Iris pigment epithelial cell (primary cell): ENCODE data around the gene PCNX2.
A peak's percentile ranks its signal among the peaks of the same experiment; 100 is the strongest.

Source experiments
- DNase-seq: peaks from one replicate; pipeline ENCODE4 v3.0.0-alpha.2; 2011; ENCODE audit warnings: low read depth

The PCNX2 gene

GRCh38 chr1:232983375-232983774 lies 312.1 kb downstream of the PCNX2 start:
- no peak for DNase-seq

- peak; percentile 51 for DNase-seq
Observed at GRCh38 chr1:232982238-232982944, 313.1 kb downstream of the PCNX2 start.

- DNase-seq = no peak
Observed at GRCh38 chr1:232980986-232981560, 314.5 kb downstream of the PCNX2 start.

- DNase-seq = peak; percentile 26
Observed at GRCh38 chr1:232980355-232980978, 315.1 kb downstream of the PCNX2 start.

GRCh38 chr1:232979558-232979957 lies 316.0 kb downstream of the PCNX2 start:
- no peak for DNase-seq

- no peak for DNase-seq
Observed at GRCh38 chr1:232978815-232979214, 316.7 kb downstream of the PCNX2 start.

- peak; percentile 61 for DNase-seq
Observed at GRCh38 chr1:232978091-232978634, 317.4 kb downstream of the PCNX2 start.

- DNase-seq = peak; percentile 91
Observed at GRCh38 chr1:232974971-232975370, 320.6 kb downstream of the PCNX2 start.

- DNase-seq = no peak
Observed at GRCh38 chr1:232973652-232974611, 321.6 kb downstream of the PCNX2 start.

- no peak for DNase-seq
Observed at GRCh38 chr1:232970508-232970907, 325.0 kb downstream of the PCNX2 start.

- DNase-seq = no peak
Observed at GRCh38 chr1:232969799-232970198, 325.7 kb downstream of the PCNX2 start.

GRCh38 chr1:232968965-232969364 lies 326.6 kb downstream of the PCNX2 start:
- peak; percentile 88 for DNase-seq

- DNase-seq = no peak
Observed at GRCh38 chr1:232968391-232968790, 327.1 kb downstream of the PCNX2 start.

- no peak for DNase-seq
Observed at GRCh38 chr1:232966663-232967062, 328.9 kb downstream of the PCNX2 start.

- no peak for DNase-seq
Observed at GRCh38 chr1:232965912-232966217, 329.7 kb downstream of the PCNX2 start.

GRCh38 chr1:232965124-232965911 lies 330.2 kb downstream of the PCNX2 start:
- DNase-seq = no peak

GRCh38 chr1:232964601-232965000 lies 330.9 kb downstream of the PCNX2 start:
- no peak for DNase-seq

- DNase-seq = peak; percentile 83
Observed at GRCh38 chr1:232962761-232963745, 332.5 kb downstream of the PCNX2 start.

GRCh38 chr1:232958067-232958466 lies 337.5 kb downstream of the PCNX2 start:
- no peak for DNase-seq

GRCh38 chr1:232956081-232956480 lies 339.4 kb downstream of the PCNX2 start:
- DNase-seq = no peak
